Measurements from ENCODE around the gene COL18A1.

Gene COL18A1

GRCh38 chr21:45457161-45457831 is 52.3 kb downstream of the COL18A1 start:
- DNase-seq, result no peak

GRCh38 chr21:45457832-45458172 is 52.8 kb downstream of the COL18A1 start:
- DNase-seq, result no peak

- DNase-seq, result no peak
Measured at GRCh38 chr21:45458281-45459170, 53.6 kb downstream of the COL18A1 start.

- DNase-seq, result no peak
Measured at GRCh38 chr21:45459171-45460010, 54.4 kb downstream of the COL18A1 start.

- no peak for DNase-seq
Measured at GRCh38 chr21:45460011-45460565, 55.1 kb downstream of the COL18A1 start.

GRCh38 chr21:45460611-45461368 is 55.8 kb downstream of the COL18A1 start:
- no peak for DNase-seq

- no peak for DNase-seq
Measured at GRCh38 chr21:45461369-45461750, 56.4 kb downstream of the COL18A1 start.

GRCh38 chr21:45461806-45462341 is 56.9 kb downstream of the COL18A1 start:
- DNase-seq, result no peak

GRCh38 chr21:45463871-45464270 is 58.9 kb downstream of the COL18A1 start:
- no peak for DNase-seq

- DNase-seq, result no peak
Measured at GRCh38 chr21:45464309-45464708, 59.3 kb downstream of the COL18A1 start.

GRCh38 chr21:45465105-45465504 is 60.1 kb downstream of the COL18A1 start:
- no peak for DNase-seq

GRCh38 chr21:45465611-45466329 is 60.8 kb downstream of the COL18A1 start:
- DNase-seq, result no peak

GRCh38 chr21:45466330-45467220 is 61.6 kb downstream of the COL18A1 start:
- DNase-seq, result no peak

GRCh38 chr21:45467221-45467779 is 62.3 kb downstream of the COL18A1 start:
- DNase-seq, result no peak

GRCh38 chr21:45468051-45468970 is 63.3 kb downstream of the COL18A1 start:
- no peak for DNase-seq

- no peak for DNase-seq
Measured at GRCh38 chr21:45468971-45469272, 64.0 kb downstream of the COL18A1 start.

GRCh38 chr21:45469273-45470086 is 64.5 kb downstream of the COL18A1 start:
- no peak for DNase-seq

GRCh38 chr21:45470087-45470515 is 65.1 kb downstream of the COL18A1 start:
- no peak for DNase-seq
